ENCODE results near the gene TBC1D24. TPM values are rescaled to one million over a fixed set of nuclear protein-coding genes. Genes with fewer than 3 reads are reported as not detected.

The TBC1D24 gene
- total RNA-seq, 1 donor from 2014 or later, result 24.9 TPM

- no peak for DNase-seq (ENCODE audit: low spot score)
These were observed 40.4 kb downstream of the TBC1D24 start for GRCh38 chr16:2515180-2515851.

- DNase-seq (ENCODE audit: low spot score), result no peak
These were observed 41.7 kb downstream of the TBC1D24 start for GRCh38 chr16:2516391-2517240.

- no peak for DNase-seq (ENCODE audit: low spot score)
These were observed 43.2 kb downstream of the TBC1D24 start for GRCh38 chr16:2517954-2518605.

GRCh38 chr16:2518823-2519710 lies 44.1 kb downstream of the TBC1D24 start:
- DNase-seq (ENCODE audit: low spot score), result peak; percentile 87

- DNase-seq (ENCODE audit: low spot score), result no peak
These were observed 44.8 kb downstream of the TBC1D24 start for GRCh38 chr16:2519711-2520080.

GRCh38 chr16:2520097-2520783 lies 45.3 kb downstream of the TBC1D24 start, which contains the start of gene AMDHD2:
AMDHD2 (plus strand) TSS chr16:2520371; CDS start chr16:2520459, 88 bp downstream.
- peak; percentile 98 for DNase-seq (ENCODE audit: low spot score)

- DNase-seq (ENCODE audit: low spot score), result peak; percentile 90
These were observed 46.0 kb downstream of the TBC1D24 start for GRCh38 chr16:2520784-2521531.

- DNase-seq (ENCODE audit: low spot score), result no peak
These were observed 48.9 kb downstream of the TBC1D24 start for GRCh38 chr16:2523801-2524231.

- no peak for DNase-seq (ENCODE audit: low spot score)
These were observed 49.5 kb downstream of the TBC1D24 start for GRCh38 chr16:2524339-2524938.

GRCh38 chr16:2526135-2526534 lies 51.2 kb downstream of the TBC1D24 start:
- DNase-seq (ENCODE audit: low spot score), result no peak

GRCh38 chr16:2527071-2527783 lies 52.3 kb downstream of the TBC1D24 start:
- DNase-seq (ENCODE audit: low spot score), result peak; percentile 86

GRCh38 chr16:2527784-2528100 lies 52.8 kb downstream of the TBC1D24 start:
- DNase-seq (ENCODE audit: low spot score), result no peak

- no peak for DNase-seq (ENCODE audit: low spot score)
These were observed 53.5 kb downstream of the TBC1D24 start for GRCh38 chr16:2528161-2529060.

GRCh38 chr16:2529061-2529931 lies 54.4 kb downstream of the TBC1D24 start:
- DNase-seq (ENCODE audit: low spot score), result peak; percentile 87

- DNase-seq (ENCODE audit: low spot score), result peak; percentile 89
These were observed 55.2 kb downstream of the TBC1D24 start for GRCh38 chr16:2529961-2530628.

All from mesenteric fat pad (tissue), 1 donor.